Measurements from ENCODE around the gene KLHL29. TPM values are rescaled to one million over a fixed set of nuclear protein-coding genes. Genes with fewer than 3 reads are reported as not detected.

The KLHL29 gene
- polyA plus RNA-seq, 1 of the 3 experiments (the other 2 are of a cell fraction) = 4.6 TPM

DNA sequence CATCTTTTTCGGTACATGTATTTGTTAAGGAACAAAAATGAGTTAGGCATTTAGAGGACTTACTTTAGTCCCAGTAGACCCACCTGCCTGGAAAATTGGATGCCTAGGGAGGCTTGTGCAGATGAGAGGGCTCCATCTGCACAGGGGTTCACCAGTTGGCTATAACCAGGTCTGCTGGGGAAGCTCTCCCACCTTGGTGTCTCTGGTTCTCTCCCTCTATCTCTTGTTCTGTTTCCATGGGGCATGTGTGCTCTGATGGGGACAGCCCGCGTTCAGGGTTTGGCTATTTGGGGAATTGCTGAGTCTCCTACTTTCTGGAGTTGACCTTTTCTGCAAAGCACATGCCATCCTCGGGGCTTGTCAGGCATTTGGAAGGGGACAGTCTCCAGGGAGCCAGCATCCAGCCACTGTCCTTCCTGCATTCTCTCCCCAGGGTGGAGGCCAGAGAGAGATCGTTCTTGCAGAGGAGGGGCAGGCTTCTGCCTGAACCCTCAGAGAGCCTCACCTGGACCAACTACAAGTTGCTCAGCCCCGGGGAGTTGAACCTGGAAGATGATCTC lies 157.3 kb downstream of the KLHL29 start (continued):
- no peak for TF ChIP-seq TEAD4 (IDR thresholded peaks at IDR 0.05; ENCODE audit: borderline replicate concordance, insufficient read depth)
- TF ChIP-seq FOXJ3 (CRISPR knock-in tag; IDR thresholded peaks at IDR 0.05) = no peak
- TF ChIP-seq MEF2A (IDR thresholded peaks at IDR 0.05; ENCODE audit: borderline replicate concordance, low read depth) = no peak
- no peak for TF ChIP-seq TCF12 (IDR thresholded peaks at IDR 0.05)
- no peak for TF ChIP-seq GATA2 (CRISPR knock-in tag; IDR thresholded peaks at IDR 0.05)
- TF ChIP-seq MXI1 (IDR thresholded peaks at IDR 0.05; ENCODE audit: low read depth, low read length) = no peak
- TF ChIP-seq, protein P1, sequence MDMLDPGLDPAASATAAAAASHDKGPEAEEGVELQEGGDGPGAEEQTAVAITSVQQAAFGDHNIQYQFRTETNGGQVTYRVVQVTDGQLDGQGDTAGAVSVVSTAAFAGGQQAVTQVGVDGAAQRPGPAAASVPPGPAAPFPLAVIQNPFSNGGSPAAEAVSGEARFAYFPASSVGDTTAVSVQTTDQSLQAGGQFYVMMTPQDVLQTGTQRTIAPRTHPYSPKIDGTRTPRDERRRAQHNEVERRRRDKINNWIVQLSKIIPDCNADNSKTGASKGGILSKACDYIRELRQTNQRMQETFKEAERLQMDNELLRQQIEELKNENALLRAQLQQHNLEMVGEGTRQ (IDR thresholded peaks at IDR 0.05; ENCODE audit: borderline replicate concordance, low read depth, low read length) = no peak

DNA sequence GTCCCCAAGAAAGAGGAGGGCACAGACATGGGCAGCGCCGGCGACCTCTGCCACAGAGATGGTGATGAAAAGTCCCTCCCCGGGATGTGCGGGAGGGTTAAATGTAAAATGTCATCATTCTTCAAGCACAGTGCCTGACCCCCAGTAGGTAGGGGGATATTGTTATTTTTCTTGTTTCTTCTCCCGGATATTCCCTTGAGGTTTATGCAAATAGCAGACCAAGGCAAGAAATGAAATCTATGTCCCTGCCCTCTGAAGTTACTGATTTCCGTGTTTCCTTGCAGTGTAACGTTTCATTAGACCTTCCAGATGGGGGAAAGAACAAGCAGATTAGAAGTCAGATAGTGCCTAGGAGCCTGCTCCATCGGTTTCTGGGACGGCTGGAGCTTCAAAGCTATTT lies 158.3 kb downstream of the KLHL29 start:
- Histone ChIP-seq H3K4me1 (ENCODE audit: control insufficient read depth in 1 of 2, insufficient read depth in 2 of 2, low read depth in 1 of 2, low read length in 1 of 2) (peaks cover 25 to 63% of the 10 kb centered on the region in 2 experiments; a peak in 2 of 4 replicates), H3K9me2 (no peaks in the 10 kb centered on the region), H2AFZ (ENCODE audit: low read depth) (no peak overlapping the region), H3K4me3 (ENCODE audit: low read depth in 2 of 2, low read length in 1 of 2) (no peak overlapping the region), H3K27ac (ENCODE audit: low read depth in 2 of 2, low read length in 1 of 2) (no peak overlapping the region), H3F3A (replicated peaks; ENCODE audit: insufficient read depth) (no peaks in the 10 kb centered on the region), H3K9ac (no peak overlapping the region), H4K20me1 (ENCODE audit: insufficient read depth) (no peaks in the 10 kb centered on the region), H3K4me2 (no peak overlapping the region), H3K79me2 (ENCODE audit: insufficient read depth) (no peaks in the 10 kb centered on the region), H3K27me3 (ENCODE audit: insufficient read depth) (no peaks in the 10 kb centered on the region), H3K9me3 (no peaks in the 10 kb centered on the region), H3K36me3 (replicated peaks in 1 of 2; ENCODE audit: control insufficient read depth in 1 of 2, insufficient read depth in 2 of 2, low read length in 1 of 2) (no peaks in the 10 kb centered on the region)
- no peak for DNase-seq
- ChIA-PET POLR2A (no interaction called here), CTCF (interaction anchor here (0.8 kb wide), 1 partner anchor 13 kb away, joined by 4 read pairs; no protein-coding TSS in a partner anchor)
- WGBS (ENCODE audit: low lambda C conversion rate) = 91% methylated on average over 10 of the region's 10 CpGs
- TF ChIP-seq, protein P1 (IDR thresholded peaks at IDR 0.05; ENCODE audit: borderline replicate concordance, low read depth, low read length) = no peak
- TF ChIP-seq, protein P2, sequence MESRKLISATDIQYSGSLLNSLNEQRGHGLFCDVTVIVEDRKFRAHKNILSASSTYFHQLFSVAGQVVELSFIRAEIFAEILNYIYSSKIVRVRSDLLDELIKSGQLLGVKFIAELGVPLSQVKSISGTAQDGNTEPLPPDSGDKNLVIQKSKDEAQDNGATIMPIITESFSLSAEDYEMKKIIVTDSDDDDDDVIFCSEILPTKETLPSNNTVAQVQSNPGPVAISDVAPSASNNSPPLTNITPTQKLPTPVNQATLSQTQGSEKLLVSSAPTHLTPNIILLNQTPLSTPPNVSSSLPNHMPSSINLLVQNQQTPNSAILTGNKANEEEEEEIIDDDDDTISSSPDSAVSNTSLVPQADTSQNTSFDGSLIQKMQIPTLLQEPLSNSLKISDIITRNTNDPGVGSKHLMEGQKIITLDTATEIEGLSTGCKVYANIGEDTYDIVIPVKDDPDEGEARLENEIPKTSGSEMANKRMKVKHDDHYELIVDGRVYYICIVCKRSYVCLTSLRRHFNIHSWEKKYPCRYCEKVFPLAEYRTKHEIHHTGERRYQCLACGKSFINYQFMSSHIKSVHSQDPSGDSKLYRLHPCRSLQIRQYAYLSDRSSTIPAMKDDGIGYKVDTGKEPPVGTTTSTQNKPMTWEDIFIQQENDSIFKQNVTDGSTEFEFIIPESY (IDR thresholded peaks at IDR 0.05; ENCODE audit: borderline replicate concordance, low read depth) = no peak
- TF ChIP-seq, protein P3, sequence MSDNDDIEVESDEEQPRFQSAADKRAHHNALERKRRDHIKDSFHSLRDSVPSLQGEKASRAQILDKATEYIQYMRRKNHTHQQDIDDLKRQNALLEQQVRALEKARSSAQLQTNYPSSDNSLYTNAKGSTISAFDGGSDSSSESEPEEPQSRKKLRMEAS (IDR thresholded peaks at IDR 0.05; ENCODE audit: low read depth) = no peak
- TF ChIP-seq MEF2A (IDR thresholded peaks at IDR 0.05; ENCODE audit: borderline replicate concordance, low read depth) (no peak), SIN3A (IDR thresholded peaks at IDR 0.05; ENCODE audit: borderline replicate concordance, low read depth, low read length) (no peak), YY1 (IDR thresholded peaks at IDR 0.05; ENCODE audit: low read depth) (no peak), FOSL2 (IDR thresholded peaks at IDR 0.05; ENCODE audit: borderline replicate concordance, low read depth) (no peak)
- TF ChIP-seq, protein P4, sequence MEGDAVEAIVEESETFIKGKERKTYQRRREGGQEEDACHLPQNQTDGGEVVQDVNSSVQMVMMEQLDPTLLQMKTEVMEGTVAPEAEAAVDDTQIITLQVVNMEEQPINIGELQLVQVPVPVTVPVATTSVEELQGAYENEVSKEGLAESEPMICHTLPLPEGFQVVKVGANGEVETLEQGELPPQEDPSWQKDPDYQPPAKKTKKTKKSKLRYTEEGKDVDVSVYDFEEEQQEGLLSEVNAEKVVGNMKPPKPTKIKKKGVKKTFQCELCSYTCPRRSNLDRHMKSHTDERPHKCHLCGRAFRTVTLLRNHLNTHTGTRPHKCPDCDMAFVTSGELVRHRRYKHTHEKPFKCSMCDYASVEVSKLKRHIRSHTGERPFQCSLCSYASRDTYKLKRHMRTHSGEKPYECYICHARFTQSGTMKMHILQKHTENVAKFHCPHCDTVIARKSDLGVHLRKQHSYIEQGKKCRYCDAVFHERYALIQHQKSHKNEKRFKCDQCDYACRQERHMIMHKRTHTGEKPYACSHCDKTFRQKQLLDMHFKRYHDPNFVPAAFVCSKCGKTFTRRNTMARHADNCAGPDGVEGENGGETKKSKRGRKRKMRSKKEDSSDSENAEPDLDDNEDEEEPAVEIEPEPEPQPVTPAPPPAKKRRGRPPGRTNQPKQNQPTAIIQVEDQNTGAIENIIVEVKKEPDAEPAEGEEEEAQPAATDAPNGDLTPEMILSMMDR (IDR thresholded peaks at IDR 0.05) = no peak

All from SK-N-SH (cell line).